NCI-H2196 (cell line): ENCODE measurements around the gene HRAS.

ENCODE experiments used
- DNase-seq: peaks from one replicate; lab custom pipeline; 2025; ENCODE audit not compliant: unreplicated experiment; lab: John Stamatoyannopoulos, UW

The HRAS gene

GRCh38 chr11:514606-515005, 20.8 kb downstream of the HRAS start:
- no peak for DNase-seq

- DNase-seq = no peak
Measured at GRCh38 chr11:512761-513595, 22.4 kb downstream of the HRAS start.

DNA sequence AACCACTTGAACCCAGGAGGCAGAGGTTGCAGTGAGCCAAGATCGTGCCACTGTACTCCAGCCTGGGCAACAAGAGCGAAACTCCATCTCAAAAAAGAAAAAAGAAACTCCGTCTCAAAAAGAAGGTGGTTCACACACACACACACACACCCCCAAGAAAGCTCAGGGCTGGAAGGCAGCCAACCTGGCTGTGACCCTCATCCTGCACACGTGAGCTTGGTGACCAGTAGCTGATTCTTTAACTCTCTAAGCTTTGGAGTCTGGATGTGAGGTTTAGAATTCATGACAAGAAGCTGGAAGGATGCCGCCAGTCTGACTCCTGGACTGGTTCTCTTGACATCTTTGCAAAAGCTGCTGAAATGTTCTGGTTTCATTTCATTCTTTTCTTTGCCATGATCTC, 26.4 kb downstream of the HRAS start:
- no peak for DNase-seq

DNA sequence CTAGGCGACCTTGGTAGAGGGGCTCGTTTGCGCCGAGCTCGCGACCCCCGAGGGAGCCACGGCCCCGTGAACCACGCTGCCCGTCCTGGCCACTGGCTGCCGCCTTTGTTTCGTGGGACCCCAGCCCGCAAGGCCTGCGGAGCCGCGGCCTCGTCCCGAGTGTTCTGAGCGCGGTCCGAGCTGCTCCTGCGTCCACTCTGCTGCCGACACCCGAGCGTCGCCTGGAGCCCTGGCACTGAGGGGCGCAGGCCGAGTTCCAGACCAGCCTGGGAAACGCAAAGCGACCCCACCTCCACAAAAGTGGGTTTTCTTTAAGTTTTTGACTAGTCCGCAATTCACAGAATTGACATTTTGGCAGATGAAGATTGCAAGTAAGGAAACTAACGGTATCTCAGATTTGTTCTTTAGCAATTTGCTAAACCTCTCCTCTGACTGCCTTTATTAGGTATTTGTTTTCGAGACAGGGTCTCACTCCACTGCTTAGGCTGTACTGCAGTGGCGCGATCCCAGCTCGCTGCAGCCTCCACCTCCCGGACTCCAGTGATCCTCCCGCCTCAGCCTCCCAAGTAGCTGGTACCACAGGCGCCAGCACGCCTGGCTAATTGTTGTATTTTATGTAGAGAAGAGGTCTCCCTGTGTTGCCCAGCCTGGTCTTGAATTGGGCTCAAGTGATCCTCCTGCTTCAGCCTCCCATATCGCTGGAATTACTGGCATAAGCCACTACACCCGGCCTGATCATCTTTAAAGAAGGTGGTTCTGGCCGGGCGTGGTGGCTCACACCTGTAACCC, 27.5 kb downstream of the HRAS start:
- DNase-seq = no peak

DNA sequence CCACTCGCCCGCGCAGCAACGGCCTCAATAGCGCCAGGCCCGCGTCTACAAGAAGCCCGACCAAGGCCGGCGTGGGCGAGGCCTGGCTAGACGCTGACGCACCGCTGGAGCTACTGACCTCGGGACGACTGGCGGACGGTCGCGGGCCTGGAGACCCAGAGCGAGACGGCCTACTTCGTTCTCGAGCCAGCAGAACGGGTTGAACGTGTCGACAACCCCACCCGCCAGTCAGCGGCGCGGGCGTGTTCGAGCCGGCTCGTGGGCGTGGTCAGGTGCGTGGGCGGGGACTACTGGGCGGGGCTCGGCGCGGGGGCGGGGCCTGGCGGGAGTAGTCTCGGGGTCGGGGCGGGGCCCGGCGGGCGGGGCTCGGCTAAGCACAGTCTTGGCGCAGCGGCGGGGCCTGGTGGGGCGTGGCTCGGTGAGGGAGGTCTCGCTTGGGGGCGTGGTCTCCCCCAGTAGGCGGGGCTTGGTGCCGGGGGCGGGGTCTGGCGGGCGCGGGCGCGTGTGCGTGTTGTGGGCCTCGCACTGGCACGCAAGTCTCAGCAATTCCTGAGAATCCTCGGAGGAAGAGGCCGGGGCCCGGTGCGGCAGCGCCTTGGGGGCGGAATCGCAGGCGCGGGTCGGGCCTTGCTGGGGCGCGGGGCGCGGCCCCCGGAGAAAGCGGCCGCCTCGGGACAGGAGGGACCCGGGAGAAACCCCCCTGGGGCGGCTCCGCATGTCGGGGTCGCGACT, 28.2 kb downstream of the HRAS start, which contains the start of gene RNH1:
Gene RNH1 (minus strand): TSS at position 248 of the 732 bp plus-strand sequence. CDS start 5,080 bp downstream, outside the sequence.
- DNase-seq = peak; percentile 95

GRCh38 chr11:506238-506994, 29.0 kb downstream of the HRAS start:
- peak; percentile 97 for DNase-seq

DNA sequence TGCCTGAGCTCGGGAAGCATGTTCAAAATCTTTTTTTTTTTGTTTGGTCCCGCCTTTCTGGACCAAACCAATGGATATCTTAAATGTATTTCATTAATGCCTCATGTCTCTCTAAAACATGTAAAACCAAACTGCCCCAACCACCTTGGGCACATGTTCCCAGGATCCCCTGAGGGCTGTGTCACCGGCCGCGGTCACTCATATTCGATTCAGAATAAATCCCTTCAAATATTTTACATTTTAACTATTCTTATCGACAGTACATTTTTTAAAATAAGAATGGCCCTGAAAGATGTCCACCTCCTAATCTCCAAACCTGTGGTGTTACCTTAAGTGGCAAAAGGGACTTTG, 30.4 kb downstream of the HRAS start:
- no peak for DNase-seq

DNA sequence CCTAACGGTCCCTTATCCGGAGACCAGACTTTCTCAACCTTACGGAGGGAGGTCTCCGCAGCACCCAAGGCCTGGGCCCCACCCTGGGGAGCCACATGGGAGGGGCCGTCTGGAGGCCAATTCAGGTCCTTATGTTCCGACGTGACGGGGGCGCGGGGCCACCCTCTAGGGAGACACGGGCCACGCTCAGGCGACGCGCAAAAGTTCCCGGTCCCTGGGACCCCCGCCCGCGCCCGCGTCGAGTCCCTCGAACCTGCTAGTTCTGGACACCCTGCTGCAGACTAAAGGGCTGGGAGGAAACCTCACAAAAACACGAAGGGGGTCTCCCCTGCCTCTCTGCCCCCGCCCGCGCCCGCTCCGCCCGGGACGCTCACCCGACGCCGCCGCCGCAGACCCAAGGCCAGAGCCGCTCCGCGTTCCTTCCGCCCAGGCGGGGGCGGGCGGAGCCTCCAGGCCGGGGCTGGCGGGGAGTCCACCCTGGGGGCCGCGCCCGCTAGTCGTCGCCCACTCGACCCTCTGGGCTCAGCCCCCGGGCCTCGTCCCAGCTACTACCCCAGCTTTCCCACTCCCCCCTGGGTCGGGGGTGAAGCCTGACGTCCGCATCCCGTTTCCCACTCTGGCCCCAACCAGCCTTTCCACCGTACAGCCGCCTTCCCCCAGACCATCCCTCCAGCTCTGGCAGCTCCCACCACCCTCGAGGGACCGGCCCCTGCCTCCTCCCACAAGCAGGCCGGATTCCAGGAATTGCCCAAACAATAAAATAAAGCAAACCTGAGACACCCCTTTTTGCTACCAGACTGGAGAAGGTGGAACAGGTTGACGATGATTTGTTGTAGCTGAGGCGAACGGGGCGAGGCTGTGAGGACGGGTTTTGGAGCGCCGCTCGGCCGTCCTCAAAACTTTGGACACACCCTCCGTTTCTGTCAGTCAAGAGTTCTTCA, 31.1 kb downstream of the HRAS start:
- no peak for DNase-seq

DNA sequence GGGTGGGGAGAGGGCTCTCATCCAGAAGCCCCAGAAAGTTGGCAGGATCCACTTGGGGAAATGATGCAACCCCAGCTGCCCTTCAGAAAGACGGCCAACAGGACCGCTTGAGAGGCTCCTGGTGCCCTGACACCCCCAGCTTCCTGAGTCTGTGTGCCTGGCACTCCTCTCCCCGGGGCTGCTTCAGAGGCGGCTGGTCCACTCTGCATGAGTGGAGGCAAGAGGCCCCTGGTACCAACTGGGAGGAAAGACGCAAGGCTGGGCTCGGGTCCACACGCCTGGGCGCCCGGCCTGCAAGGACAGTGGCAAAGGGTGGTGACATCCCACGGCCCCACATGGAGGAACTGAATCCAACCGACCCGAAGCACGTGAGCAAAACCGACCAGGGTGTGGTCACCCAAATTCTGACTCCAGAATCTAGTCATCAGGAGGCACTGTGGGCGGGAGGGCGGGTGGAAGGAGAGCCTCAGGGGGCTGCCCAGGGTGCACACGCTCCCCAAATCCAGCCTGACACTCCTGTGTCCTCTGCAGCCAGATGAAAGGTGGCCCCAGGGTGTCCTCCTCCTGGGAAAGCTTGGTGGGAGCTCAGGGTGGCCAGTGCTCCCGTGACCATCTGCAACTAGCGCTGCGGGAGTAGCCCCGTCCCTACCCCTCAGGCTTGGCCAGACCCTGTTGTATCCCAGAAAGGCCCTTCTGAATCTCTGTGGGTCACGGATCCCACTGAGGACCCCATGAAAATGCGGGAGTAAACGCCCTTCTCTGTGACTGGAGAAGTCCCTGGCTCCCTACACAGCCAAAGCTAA, 32.0 kb downstream of the HRAS start:
- DNase-seq = no peak

DNA sequence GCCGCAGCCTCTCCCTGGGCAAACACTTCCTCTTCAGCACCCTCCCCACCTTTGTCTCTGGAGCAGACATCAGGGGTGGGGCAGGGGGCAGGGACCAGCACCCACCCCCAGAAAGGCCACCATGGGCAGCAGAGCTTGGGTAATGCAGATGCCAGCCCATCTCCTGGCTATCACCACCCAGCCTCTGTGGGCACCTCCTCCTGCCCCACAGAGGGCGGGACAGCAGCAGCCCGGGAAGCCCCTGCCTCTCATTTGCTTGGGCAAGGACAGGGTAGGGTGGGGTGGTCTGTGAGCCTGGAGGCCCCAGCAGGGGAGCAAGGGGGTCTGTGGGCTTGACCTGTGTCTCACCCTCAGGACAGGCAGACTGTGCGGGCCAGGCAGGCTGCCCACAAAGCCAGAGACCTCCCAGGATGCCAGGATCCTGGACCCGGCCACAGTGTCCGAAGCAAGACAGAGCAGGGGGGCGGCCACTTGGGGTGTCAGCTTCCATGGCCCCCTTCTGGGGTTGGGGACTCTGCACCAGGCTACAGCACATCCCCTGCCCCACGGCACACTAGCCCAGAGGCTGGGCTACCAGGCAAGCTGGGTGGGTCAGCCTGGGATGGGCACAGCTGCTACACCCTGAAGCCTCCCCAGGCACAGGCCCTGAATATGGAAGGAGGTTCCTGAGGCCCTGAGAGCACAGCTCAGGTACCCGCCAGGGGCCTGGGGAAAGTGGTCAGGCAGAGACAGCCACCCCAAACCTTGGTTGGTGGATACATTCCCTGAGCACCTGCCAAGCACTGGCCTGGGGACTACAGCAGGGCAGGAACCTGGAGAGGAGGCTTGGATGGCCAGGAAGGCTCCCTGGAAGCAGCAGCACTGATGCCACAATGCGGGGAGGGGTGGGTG, 32.8 kb downstream of the HRAS start:
- no peak for DNase-seq

DNA sequence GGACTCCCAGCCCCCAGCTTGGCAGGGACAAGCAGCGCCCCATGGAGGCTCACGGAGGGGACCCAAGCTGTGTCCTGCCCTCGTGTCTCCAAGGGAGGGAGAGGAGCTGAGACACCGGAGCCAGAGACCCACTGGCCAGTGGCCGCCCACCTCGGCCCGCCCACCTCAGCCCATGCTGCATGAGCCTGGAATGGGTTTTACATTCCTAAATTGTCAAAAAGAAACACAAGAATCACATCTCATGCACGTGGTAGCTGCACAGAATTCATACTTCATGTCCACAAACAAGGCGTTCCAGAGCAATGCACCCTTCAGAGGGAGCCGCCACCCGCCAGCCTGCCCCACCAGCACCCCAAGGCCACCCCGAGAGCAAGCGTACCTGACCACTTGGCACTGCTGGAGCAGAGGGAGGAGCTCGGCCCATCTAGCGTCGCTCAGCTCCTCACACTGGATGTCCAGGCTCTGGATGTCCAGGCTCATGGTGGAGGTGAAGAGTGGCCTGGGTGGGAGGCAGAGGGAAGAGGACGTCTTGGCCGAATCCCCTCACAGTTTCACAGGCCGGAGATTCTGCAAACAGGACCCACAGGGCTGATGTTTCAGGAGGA, 33.6 kb downstream of the HRAS start:
- DNase-seq = no peak

GRCh38 chr11:501001-501682, 34.2 kb downstream of the HRAS start:
- no peak for DNase-seq

DNA sequence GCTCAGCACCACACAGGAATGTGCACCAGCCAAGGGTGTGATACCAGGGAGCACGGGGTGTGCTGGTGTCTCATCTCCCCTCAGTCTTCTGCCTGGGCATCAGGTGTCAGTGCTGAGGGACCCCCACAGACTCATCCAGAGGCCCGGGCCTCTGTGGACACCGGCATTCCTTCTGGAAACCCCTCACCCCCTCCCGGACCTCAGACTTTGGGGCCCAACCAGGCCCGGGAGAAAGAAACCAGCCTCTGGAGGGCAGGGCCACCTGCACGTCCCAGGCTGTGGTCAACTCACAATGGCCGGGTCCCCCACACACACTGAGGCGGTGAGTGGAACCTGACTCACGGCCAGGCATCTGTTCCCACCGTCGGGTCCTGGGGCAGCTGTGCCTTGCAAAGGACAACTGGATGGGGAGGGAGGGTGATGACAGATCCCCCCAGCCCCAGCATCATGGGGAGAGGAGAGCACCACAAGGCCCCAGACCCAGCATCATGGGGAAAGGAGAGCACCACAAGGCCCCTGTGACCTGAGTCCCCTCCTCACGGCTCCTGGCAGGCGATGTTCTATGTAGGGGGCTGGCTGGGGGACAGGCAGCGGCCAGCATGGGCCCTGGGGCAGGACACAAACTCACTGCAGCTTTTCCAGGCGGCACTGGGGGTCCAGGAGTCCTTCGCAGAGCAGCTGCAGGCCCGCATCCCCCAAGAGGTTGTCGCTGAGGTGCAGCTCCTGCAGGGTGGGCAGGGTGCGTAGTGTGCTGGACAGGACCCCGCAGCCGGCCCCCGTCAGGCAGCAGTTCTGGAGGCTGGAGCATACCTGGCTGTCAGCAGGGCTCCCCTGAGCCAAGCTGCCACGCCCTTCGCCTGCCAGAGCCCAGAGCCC, 35.9 kb downstream of the HRAS start:
- no peak for DNase-seq

DNA sequence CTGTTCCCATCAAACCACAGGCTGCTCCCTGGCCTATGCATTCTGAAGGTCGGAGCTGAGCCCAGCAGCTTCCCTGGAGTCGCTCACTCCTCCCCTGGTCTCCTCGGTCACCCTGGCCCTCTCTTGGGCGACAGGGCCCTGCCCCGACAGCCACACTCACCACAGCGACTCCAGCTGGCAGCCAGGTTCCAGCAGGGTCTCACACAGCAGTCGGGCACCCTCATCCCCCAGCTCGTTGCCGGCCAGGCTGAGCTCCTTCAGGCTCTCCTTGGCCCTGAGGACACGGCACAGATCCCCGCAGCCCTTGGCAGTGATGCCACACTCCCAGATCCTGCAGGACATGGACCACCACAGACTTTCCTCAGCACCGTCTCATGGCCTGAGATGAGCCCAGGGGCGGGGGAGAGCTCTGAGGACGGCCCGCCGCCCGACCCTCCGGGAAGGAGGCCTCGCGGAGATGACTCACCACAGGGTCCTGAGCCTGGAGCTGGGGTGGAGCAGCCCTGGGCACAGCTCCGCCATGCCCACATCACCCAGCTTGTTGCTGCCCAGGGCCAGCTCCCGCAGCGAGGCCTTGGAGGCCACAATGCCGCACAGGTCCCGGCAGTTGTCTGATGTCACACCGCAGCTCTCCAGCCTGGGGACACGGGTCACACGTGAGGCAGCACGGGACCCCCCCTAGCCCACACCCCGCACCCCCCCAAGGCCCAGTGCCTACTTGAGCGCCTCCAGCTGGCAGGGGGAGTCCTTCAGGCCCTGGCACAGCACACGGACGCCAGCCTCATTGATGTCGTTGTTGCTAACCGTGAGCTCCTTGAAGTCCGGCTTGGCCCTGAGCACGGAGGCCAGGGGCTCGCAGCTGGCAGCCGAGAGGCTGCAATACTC, 36.8 kb downstream of the HRAS start:
- no peak for DNase-seq
